ENCODE results near the gene SNRNP25. TPM values are rescaled to one million over a fixed set of nuclear protein-coding genes. Genes with fewer than 3 reads are reported as not detected.

The SNRNP25 gene
- total and polyA plus RNA-seq, 4 donors = 15.1 to 22.2 (median 17.7) TPM

- Histone ChIP-seq H3K4me1 (ENCODE audit: control insufficient read depth in 4 of 4, insufficient read depth in 4 of 4, low read length in 3 of 4) (peaks cover under 1 to 19% (median 5%) of the 10 kb centered on the region in 4 donors), H3K27me3 (ENCODE audit: control insufficient read depth in 4 of 4, insufficient read depth in 4 of 4, low read length in 3 of 4) (no peaks in the 10 kb centered on the region), H3K9ac (ENCODE audit: low read depth in 1 of 2, low read length in 2 of 2) (no peak overlapping the region), H3K36me3 (ENCODE audit: control insufficient read depth in 4 of 4, insufficient read depth in 3 of 4, low read depth in 1 of 4, low read length in 3 of 4) (peaks cover 0 to 42% (median 11%) of the 10 kb centered on the region in 4 donors), H3K9me3 (ENCODE audit: control insufficient read depth in 4 of 4, low read length in 3 of 4) (no peaks in the 10 kb centered on the region), H3K27ac (ENCODE audit: low read depth in 1 of 2, low read length in 2 of 2) (peak overlapping the region in 1 of 2 donors; percentile 23), H3K4me3 (ENCODE audit: low read depth in 1 of 3, low read length in 3 of 3) (no peak overlapping the region)
- no peak for DNase-seq (ENCODE audit: low spot score)
- TF ChIP-seq, protein P1, sequence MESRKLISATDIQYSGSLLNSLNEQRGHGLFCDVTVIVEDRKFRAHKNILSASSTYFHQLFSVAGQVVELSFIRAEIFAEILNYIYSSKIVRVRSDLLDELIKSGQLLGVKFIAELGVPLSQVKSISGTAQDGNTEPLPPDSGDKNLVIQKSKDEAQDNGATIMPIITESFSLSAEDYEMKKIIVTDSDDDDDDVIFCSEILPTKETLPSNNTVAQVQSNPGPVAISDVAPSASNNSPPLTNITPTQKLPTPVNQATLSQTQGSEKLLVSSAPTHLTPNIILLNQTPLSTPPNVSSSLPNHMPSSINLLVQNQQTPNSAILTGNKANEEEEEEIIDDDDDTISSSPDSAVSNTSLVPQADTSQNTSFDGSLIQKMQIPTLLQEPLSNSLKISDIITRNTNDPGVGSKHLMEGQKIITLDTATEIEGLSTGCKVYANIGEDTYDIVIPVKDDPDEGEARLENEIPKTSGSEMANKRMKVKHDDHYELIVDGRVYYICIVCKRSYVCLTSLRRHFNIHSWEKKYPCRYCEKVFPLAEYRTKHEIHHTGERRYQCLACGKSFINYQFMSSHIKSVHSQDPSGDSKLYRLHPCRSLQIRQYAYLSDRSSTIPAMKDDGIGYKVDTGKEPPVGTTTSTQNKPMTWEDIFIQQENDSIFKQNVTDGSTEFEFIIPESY (IDR thresholded peaks at IDR 0.05) = no peak
- TF ChIP-seq HNF4G (IDR thresholded peaks at IDR 0.05) (no peak), RXRA (IDR thresholded peaks at IDR 0.05) (no peak), TAF1 (conservative IDR thresholded peaks at IDR 0.05) (no peak), ATF3 (IDR thresholded peaks at IDR 0.05) (no peak), HNF4A (conservative IDR thresholded peaks at IDR 0.05) (no peak), FOXA2 (IDR thresholded peaks at IDR 0.05) (no peak), FOXA1 (IDR thresholded peaks at IDR 0.05) (no peak), CTCF (IDR thresholded peaks at IDR 0.05; ENCODE audit: low read depth, low read length, missing input control) (no peak), RAD21 (IDR thresholded peaks at IDR 0.05) (no peak), YY1 (IDR thresholded peaks at IDR 0.05) (no peak), JUND (IDR thresholded peaks at IDR 0.05) (no peak), GABPA (IDR thresholded peaks at IDR 0.05 in 1 of 2, conservative IDR thresholded peaks at IDR 0.05 in 1 of 2) (no peak), NR2F2 (IDR thresholded peaks at IDR 0.05) (no peak), EGR1 (IDR thresholded peaks at IDR 0.05; ENCODE audit: low read depth in 2 of 2) (no peak), REST (IDR thresholded peaks at IDR 0.05) (no peak), SP1 (IDR thresholded peaks at IDR 0.05) (no peak)
- 74% methylated on average over 21 of the region's 21 CpGs for WGBS
Observed at GRCh38 chr16:83781-84615, 30.4 kb downstream of the SNRNP25 start.

All from liver (tissue), 9 donors.